HG02642 (cell line): ENCODE data around the gene PRSS2.
"Not testable (repeated sequence)": the region's sequence is repeated elsewhere in the genome, so short reads cannot be mapped to it uniquely, and the experiment has no call there.

ENCODE experiments used
- ATAC-seq: cut with Tn5 transposase; IDR thresholded peaks from one replicate; pipeline ENCODE4 v1.9.1; 2021; ENCODE audit warnings: mild to moderate bottlenecking; ENCODE audit not compliant: unreplicated experiment, poor library complexity

PRSS2 gene

GRCh38 chr7:142770661-142771352, at the start of gene PRSS2:
PRSS2 (plus strand) TSS chr7:142770970; CDS start chr7:142770983, 13 bp downstream.
- ATAC-seq: peak; percentile 20

- no peak for ATAC-seq
Measured at GRCh38 chr7:142720986-142721385, 49.8 kb upstream of the PRSS2 start.

DNA sequence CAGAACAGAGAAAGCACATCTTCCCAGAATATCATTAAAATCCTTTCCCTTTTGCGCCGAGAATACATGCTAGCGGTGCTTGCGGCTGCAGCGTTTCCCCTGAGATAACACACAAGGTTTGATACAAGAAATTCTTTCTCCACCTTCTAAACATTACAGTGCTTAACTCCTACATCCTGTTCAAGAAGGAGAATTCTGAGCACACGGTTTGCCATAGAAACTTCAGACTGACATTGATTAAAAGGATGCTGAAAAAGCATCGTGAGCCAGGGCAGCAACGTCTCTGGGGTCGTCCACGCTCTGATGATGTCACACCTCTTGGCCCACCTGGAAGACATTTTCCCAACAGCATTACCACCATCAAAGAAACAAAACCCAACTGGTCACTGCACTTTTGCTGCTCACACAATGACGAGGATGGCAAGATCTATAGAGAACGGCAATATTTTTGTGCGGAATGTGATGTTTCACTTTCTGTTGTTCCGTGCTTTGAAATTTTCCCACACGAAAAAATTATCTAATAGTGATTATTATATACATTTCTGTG, 48.4 kb upstream of the PRSS2 start:
- ATAC-seq: no peak

DNA sequence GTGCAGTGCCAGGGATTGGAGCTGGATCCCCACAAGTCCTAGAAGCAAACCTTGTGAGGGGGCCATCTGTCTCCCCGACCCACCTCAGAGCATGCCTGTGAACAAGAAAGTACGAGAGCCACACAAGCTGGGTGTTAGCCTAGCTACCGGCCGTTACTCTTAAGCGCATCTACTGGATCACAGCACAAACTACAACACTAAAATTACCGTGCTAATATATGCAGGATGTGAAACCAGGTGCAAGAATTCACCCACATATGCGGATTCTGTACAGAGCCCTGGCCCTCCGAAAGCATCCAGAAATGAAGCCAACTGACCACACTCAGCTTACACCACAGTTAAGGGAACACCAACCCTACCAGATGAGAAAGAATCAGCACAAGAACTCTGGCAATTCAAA, 37.5 kb upstream of the PRSS2 start:
- no peak for ATAC-seq

DNA sequence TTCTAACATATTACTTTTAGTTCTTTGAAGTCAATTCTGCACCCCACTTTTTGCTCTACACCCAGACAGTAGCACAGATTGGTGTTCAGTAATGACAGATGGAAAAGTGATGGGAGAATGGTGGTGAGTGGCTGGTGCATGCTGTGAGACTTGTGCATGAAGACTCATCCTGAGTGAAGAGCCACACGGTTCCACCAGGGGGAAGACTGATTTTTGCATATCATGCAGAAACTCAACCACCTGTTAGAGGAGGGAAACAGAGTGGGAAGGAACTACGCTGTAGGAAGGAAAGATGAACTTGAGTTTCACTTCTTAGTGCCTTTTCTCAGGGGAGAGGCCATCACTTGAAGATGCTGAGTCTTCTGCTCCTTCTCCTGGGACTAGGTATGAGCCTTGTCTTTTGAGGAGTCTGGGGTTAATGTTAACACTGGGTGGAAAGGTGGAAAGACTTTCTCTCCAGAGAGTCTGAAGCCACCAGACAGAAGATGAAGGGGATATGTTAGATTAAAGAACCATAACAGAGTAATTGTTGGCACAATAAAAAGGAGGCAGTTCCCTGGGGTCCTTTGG, 30.8 kb upstream of the PRSS2 start:
- peak; percentile 95 for ATAC-seq

DNA sequence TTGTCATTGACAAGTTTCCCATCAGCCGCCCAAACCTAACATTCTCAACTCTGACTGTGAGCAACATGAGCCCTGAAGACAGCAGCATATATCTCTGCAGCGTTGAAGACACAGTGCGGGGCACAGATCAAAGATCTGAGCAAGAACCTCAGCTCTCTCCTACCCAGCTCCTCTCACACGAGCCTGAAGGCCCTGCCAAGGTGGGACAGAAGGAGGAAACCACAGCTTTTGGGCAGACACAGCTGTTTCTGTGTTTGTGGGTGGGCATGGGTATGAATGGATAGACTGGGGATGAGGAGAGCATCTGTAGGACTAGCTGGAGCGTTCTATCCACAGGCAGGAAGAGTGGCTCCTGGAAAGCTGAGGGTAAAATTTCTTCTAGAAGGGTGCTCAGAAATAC, 30.0 kb upstream of the PRSS2 start:
- no peak for ATAC-seq

GRCh38 chr7:142741932-142742331, 28.8 kb upstream of the PRSS2 start:
- not testable (repeated sequence) for ATAC-seq

DNA sequence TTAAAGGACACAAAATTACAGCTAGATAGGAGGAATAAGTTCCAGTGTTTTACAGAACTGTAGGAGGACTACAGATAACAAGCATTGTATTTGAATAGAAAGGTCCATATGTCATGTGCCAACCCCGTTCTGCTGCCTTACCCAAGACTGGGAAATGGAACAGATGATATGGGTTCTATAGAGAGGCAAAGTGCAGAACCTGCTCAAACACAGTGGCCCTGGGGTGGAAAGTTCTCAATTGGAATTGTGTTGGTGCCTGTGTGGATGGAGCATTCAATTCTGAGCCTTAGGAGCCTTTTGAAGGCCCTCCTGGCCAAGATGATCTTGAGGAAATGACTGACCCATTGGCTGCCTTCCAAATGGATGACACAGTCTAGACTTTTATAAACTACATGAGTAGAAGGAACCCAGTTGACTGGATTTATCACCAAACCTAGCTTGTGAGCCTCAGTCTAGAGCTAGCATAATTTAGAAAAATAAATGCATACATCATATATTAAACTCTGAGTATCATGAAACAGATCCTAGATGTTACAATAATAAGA, 25.6 kb upstream of the PRSS2 start:
- no peak for ATAC-seq

DNA sequence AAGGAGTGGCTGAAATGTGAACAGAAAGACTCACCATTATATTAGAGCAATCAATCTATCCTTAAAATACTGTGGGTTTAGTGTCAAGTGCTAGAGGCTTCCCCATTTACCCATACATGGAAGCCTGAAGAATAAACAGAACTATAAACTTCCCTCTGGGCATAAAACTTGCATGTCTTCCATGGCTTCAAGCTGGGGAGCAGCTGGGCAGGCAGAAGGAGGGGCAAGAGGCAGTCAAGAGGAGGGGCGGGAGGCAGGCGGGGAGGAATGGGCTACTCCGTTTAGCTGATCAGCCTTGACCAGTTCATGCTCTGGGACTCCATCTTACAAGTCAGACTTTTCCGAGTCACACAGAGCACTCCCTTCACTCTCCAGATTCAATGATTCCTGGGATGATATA, 25.0 kb upstream of the PRSS2 start:
- ATAC-seq: no peak

GRCh38 chr7:142746264-142746663, 24.5 kb upstream of the PRSS2 start:
- ATAC-seq: no peak

- ATAC-seq: not testable (repeated sequence)
Measured at GRCh38 chr7:142748410-142748809, 22.4 kb upstream of the PRSS2 start.

- no peak for ATAC-seq
Measured at GRCh38 chr7:142749218-142749993, 21.4 kb upstream of the PRSS2 start, which contains the start of gene PRSS1. PRSS1 (plus strand) TSS chr7:142749472; CDS start chr7:142749485, 13 bp downstream.

GRCh38 chr7:142750321-142750938, 20.3 kb upstream of the PRSS2 start:
- ATAC-seq: no peak

GRCh38 chr7:142751526-142752175, 19.1 kb upstream of the PRSS2 start:
- ATAC-seq: not testable (repeated sequence)

DNA sequence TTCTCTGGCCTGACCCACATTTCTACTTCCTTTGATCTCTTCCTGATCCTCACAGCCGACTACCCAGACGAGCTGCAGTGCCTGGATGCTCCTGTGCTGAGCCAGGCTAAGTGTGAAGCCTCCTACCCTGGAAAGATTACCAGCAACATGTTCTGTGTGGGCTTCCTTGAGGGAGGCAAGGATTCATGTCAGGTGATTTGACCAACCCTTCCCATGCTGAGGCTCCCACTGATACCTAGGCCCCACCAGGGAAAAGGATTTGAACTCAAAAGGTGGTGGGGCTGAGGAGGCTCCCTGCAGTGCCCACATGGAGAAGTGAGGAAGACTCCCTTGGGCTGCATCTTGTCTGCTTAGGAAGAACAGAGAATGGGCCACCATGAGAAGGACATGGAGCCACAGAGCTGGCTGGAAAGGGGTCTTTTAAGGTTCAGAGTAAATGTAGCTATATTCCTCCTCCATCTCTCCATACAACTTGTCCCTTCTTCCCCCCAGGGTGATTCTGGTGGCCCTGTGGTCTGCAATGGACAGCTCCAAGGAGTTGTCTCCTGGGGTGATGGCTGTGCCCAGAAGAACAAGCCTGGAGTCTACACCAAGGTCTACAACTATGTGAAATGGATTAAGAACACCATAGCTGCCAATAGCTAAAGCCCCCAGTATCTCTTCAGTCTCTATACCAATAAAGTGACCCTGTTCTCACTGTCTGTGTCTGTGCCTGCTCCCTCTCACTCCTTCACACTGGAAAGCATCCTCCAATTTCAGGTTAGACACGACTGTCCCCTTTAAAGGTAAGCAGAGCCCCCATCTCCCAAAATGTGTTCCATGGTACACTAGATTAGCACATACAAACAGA, 18.2 kb upstream of the PRSS2 start:
- no peak for ATAC-seq

DNA sequence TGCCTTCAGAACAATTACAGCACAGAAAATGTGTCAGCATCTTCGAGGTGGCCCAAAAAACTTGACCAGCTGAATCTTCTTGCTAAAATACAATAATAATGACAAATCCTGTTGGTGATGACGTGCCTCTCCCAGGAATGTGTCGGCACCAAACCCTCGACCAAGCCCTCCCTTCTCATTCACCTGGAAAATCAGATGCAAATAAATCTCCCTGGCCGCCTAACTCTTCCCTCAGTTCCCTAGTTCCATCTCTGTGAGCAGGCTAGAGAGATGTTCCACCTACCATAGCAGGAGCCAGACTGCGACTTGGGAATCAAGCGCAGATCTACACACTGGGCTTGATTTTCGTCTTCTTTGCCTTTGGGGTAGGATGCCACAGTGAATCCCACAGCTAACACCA, 17.4 kb upstream of the PRSS2 start:
- ATAC-seq: no peak

GRCh38 chr7:142753925-142754491, 16.8 kb upstream of the PRSS2 start:
- ATAC-seq: not testable (repeated sequence)

DNA sequence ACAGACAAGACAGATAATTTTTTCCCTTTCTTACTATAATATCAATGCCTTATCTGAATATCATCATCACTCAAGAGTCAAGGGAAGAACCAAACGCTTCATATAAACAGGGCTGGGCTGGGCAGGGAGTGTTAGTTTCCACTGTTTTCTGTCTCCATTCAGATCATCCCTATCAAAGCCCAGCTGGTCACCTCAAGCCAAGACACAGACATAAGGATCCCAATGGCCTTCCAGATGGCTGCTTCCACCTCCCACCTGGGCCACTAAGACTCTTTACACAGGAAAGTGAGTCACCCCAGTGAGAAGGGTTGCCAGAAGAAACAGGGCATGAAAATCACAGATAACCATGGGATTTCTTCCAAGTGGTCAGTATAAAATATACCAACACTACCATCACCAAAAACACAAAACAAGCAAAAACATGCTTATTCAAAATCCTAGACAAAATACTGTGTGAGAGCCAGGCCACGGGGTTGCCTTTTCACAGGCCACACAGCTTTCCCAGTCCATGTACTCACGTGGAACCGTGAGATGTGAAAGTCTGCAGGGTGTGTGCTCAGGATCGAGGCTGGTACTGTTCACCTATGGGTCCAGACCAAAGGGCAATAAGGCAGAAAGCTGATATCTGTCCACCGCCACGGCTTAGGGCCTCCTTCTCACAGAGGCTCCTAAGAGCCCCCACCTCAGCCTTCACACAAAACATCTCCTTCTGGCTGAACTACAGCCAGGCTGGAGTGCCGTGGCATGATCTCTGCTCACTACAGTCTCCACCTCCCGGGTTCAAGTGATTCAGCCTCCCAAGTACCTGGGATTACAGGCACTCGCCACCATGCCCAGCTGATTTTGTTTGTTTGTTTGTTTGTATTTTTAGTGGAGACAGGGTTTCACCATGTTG, 15.8 kb upstream of the PRSS2 start:
- no peak for ATAC-seq
